ENCODE measurements around the gene IL17RD. TPM values are rescaled to one million over a fixed set of nuclear protein-coding genes. Genes with fewer than 3 reads are reported as not detected.

Gene IL17RD
- total and polyA plus RNA-seq, 9 donors = 19.6 to 40.6 (median 30.4) TPM

GRCh38 chr3:57173687-57174086 lies 8.5 kb upstream of the IL17RD start:
- peaks cover 9% of the 10 kb centered on the region for H3K4me1 ChIP-seq (ENCODE audit: control insufficient read depth, insufficient read depth, low read length)
- H3K27ac ChIP-seq (ENCODE audit: low read length) = no peak overlapping the region
- no peaks in the 10 kb centered on the region for H3K36me3 ChIP-seq (ENCODE audit: control insufficient read depth, insufficient read depth, low read length)
- no peak for DNase-seq
- H3K9me3 ChIP-seq (replicated peaks; ENCODE audit: control insufficient read depth, low read depth, low read length) = no peaks in the 10 kb centered on the region
- no CpG with 5 or more reads among the region's 2 CpGs for WGBS (ENCODE audit: insufficient coverage)
- H3K27me3 ChIP-seq (ENCODE audit: control insufficient read depth, insufficient read depth, low read length) = no peaks in the 10 kb centered on the region
- no peak overlapping the region for H3K4me3 ChIP-seq (ENCODE audit: low read length)

GRCh38 chr3:57170946-57171345 lies 5.8 kb upstream of the IL17RD start:
- Histone ChIP-seq H3K4me1 (ENCODE audit: control insufficient read depth, insufficient read depth, low read length) (peaks cover 9% of the 10 kb centered on the region), H3K9me3 (replicated peaks; ENCODE audit: control insufficient read depth, low read depth, low read length) (no peaks in the 10 kb centered on the region), H3K36me3 (ENCODE audit: control insufficient read depth, insufficient read depth, low read length) (no peaks in the 10 kb centered on the region), H3K27me3 (ENCODE audit: control insufficient read depth, insufficient read depth, low read length) (peaks cover 6% of the 10 kb centered on the region), H3K4me3 (ENCODE audit: low read length) (no peak overlapping the region), H3K27ac (ENCODE audit: low read length) (no peak overlapping the region)
- 100% methylated on average over 1 of the region's 1 CpG for WGBS (ENCODE audit: insufficient coverage)
- no peak for DNase-seq

GRCh38 chr3:57169872-57170623 lies 4.9 kb upstream of the IL17RD start:
- WGBS (ENCODE audit: insufficient coverage) = 15% methylated on average over 30 of the region's 40 CpGs
- DNase-seq = peak; percentile 84
- no peaks in the 10 kb centered on the region for H3K9me3 ChIP-seq (replicated peaks; ENCODE audit: control insufficient read depth, low read depth, low read length)
- peaks cover 6% of the 10 kb centered on the region for H3K27me3 ChIP-seq (ENCODE audit: control insufficient read depth, insufficient read depth, low read length)
- H3K4me1 ChIP-seq (ENCODE audit: control insufficient read depth, insufficient read depth, low read length) = peaks cover 13% of the 10 kb centered on the region
- no peak overlapping the region for H3K27ac ChIP-seq (ENCODE audit: low read length)
- peak overlapping the region; percentile 57 for H3K4me3 ChIP-seq (ENCODE audit: low read length)
- H3K36me3 ChIP-seq (ENCODE audit: control insufficient read depth, insufficient read depth, low read length) = no peaks in the 10 kb centered on the region

- Histone ChIP-seq H3K27me3 (ENCODE audit: control insufficient read depth, insufficient read depth, low read length) (peaks cover 13% of the 10 kb centered on the region), H3K9me3 (replicated peaks; ENCODE audit: control insufficient read depth, low read depth, low read length) (no peaks in the 10 kb centered on the region), H3K27ac (ENCODE audit: low read length) (no peak overlapping the region), H3K4me1 (ENCODE audit: control insufficient read depth, insufficient read depth, low read length) (peaks cover 16% of the 10 kb centered on the region), H3K36me3 (ENCODE audit: control insufficient read depth, insufficient read depth, low read length) (no peaks in the 10 kb centered on the region), H3K4me3 (ENCODE audit: low read length) (no peak overlapping the region)
- 17% methylated on average over 1 of the region's 3 CpGs for WGBS (ENCODE audit: insufficient coverage)
- DNase-seq = no peak
Observed at GRCh38 chr3:57169108-57169507, 4.0 kb upstream of the IL17RD start.

GRCh38 chr3:57168151-57168550 lies 3.0 kb upstream of the IL17RD start:
- H3K4me3 ChIP-seq (ENCODE audit: low read length) = no peak overlapping the region
- H3K36me3 ChIP-seq (ENCODE audit: control insufficient read depth, insufficient read depth, low read length) = no peaks in the 10 kb centered on the region
- DNase-seq = no peak
- no peak overlapping the region for H3K27ac ChIP-seq (ENCODE audit: low read length)
- H3K27me3 ChIP-seq (ENCODE audit: control insufficient read depth, insufficient read depth, low read length) = peaks cover 16% of the 10 kb centered on the region
- no peaks in the 10 kb centered on the region for H3K9me3 ChIP-seq (replicated peaks; ENCODE audit: control insufficient read depth, low read depth, low read length)
- peaks cover 24% of the 10 kb centered on the region for H3K4me1 ChIP-seq (ENCODE audit: control insufficient read depth, insufficient read depth, low read length)
- WGBS (ENCODE audit: insufficient coverage) = 20% methylated on average over 1 of the region's 2 CpGs

GRCh38 chr3:57166660-57167059 lies 1.5 kb upstream of the IL17RD start:
- WGBS (ENCODE audit: insufficient coverage) = 74% methylated on average over 2 of the region's 2 CpGs
- no peak for DNase-seq
- Histone ChIP-seq H3K4me3 (ENCODE audit: low read length) (no peak overlapping the region), H3K4me1 (ENCODE audit: control insufficient read depth, insufficient read depth, low read length) (peaks cover 39% of the 10 kb centered on the region), H3K27ac (ENCODE audit: low read length) (no peak overlapping the region), H3K27me3 (ENCODE audit: control insufficient read depth, insufficient read depth, low read length) (peaks cover 21% of the 10 kb centered on the region), H3K36me3 (ENCODE audit: control insufficient read depth, insufficient read depth, low read length) (peaks cover 2% of the 10 kb centered on the region), H3K9me3 (replicated peaks; ENCODE audit: control insufficient read depth, low read depth, low read length) (no peaks in the 10 kb centered on the region)

- no peak overlapping the region for H3K4me3 ChIP-seq (ENCODE audit: low read length)
- no peak overlapping the region for H3K27ac ChIP-seq (ENCODE audit: low read length)
- peaks cover 2% of the 10 kb centered on the region for H3K36me3 ChIP-seq (ENCODE audit: control insufficient read depth, insufficient read depth, low read length)
- WGBS (ENCODE audit: insufficient coverage) = no CpG with 5 or more reads among the region's 4 CpGs
- peaks cover 45% of the 10 kb centered on the region for H3K4me1 ChIP-seq (ENCODE audit: control insufficient read depth, insufficient read depth, low read length)
- H3K27me3 ChIP-seq (ENCODE audit: control insufficient read depth, insufficient read depth, low read length) = peaks cover 21% of the 10 kb centered on the region
- H3K9me3 ChIP-seq (replicated peaks; ENCODE audit: control insufficient read depth, low read depth, low read length) = no peaks in the 10 kb centered on the region
- no peak for DNase-seq
Observed at GRCh38 chr3:57165641-57166040, 488 bp upstream of the IL17RD start.

GRCh38 chr3:57164217-57164656 lies 916 bp downstream of the IL17RD start:
- H3K9me3 ChIP-seq (replicated peaks; ENCODE audit: control insufficient read depth, low read depth, low read length) = no peaks in the 10 kb centered on the region
- H3K36me3 ChIP-seq (ENCODE audit: control insufficient read depth, insufficient read depth, low read length) = peaks cover 2% of the 10 kb centered on the region
- H3K27me3 ChIP-seq (ENCODE audit: control insufficient read depth, insufficient read depth, low read length) = peaks cover 21% of the 10 kb centered on the region
- whole genome bisulfite sequencing (ENCODE audit: insufficient coverage) = under 1% methylated on average over 22 of the region's 30 CpGs
- H3K4me1 ChIP-seq (ENCODE audit: control insufficient read depth, insufficient read depth, low read length) = peaks cover 50% of the 10 kb centered on the region
- H3K4me3 ChIP-seq (ENCODE audit: low read length) = peak overlapping the region; percentile 85
- H3K27ac ChIP-seq (ENCODE audit: low read length) = peak overlapping the region; percentile 77
- peak; percentile 76 for DNase-seq

GRCh38 chr3:57163751-57164150 lies 1.4 kb downstream of the IL17RD start:
- peaks cover 21% of the 10 kb centered on the region for H3K27me3 ChIP-seq (ENCODE audit: control insufficient read depth, insufficient read depth, low read length)
- no peaks in the 10 kb centered on the region for H3K9me3 ChIP-seq (replicated peaks; ENCODE audit: control insufficient read depth, low read depth, low read length)
- peaks cover 2% of the 10 kb centered on the region for H3K36me3 ChIP-seq (ENCODE audit: control insufficient read depth, insufficient read depth, low read length)
- H3K4me1 ChIP-seq (ENCODE audit: control insufficient read depth, insufficient read depth, low read length) = peaks cover 52% of the 10 kb centered on the region
- WGBS (ENCODE audit: insufficient coverage) = no CpG with 5 or more reads among the region's 8 CpGs
- H3K27ac ChIP-seq (ENCODE audit: low read length) = peak overlapping the region; percentile 77
- DNase-seq = no peak
- H3K4me3 ChIP-seq (ENCODE audit: low read length) = peak overlapping the region; percentile 85

GRCh38 chr3:57161915-57162314 lies 3.2 kb downstream of the IL17RD start:
- DNase-seq = no peak
- peaks cover 60% of the 10 kb centered on the region for H3K4me1 ChIP-seq (ENCODE audit: control insufficient read depth, insufficient read depth, low read length)
- peaks cover 21% of the 10 kb centered on the region for H3K27me3 ChIP-seq (ENCODE audit: control insufficient read depth, insufficient read depth, low read length)
- peaks cover 2% of the 10 kb centered on the region for H3K36me3 ChIP-seq (ENCODE audit: control insufficient read depth, insufficient read depth, low read length)
- no peaks in the 10 kb centered on the region for H3K9me3 ChIP-seq (replicated peaks; ENCODE audit: control insufficient read depth, low read depth, low read length)
- no peak overlapping the region for H3K4me3 ChIP-seq (ENCODE audit: low read length)
- 60% methylated on average over 1 of the region's 1 CpG for WGBS (ENCODE audit: insufficient coverage)
- H3K27ac ChIP-seq (ENCODE audit: low read length) = no peak overlapping the region
